WTC11 (cell line): ENCODE data around the gene NECAB2. TPM values are rescaled to one million over a fixed set of nuclear protein-coding genes. Genes with fewer than 3 reads are reported as not detected.

Source experiments
- ATAC-seq: fragments of 200-7000 bp; cut with Tn5 transposase; 2 replicates; pipeline ENCODE4 v1.10.0; 2021; ENCODE audit warnings: mild to moderate bottlenecking, moderate library complexity
- CTCF ChIA-PET: fragments of 300-600 bp; sonication (Branson Sonifier 250); formaldehyde crosslinking; loops from one replicate; lab custom pipeline; 2021; ENCODE audit warnings: antibody characterized with exemption; lab: Charles Lee
- POLR2A ChIA-PET: fragments of 350-600 bp; sonication (Branson Sonifier 250); formaldehyde crosslinking; loops from one replicate; lab custom pipeline; 2021; ENCODE audit warnings: antibody characterized with exemption; lab: Charles Lee
- DNase-seq: peaks from one replicate; pipeline ENCODE4 v3.0.0; 2021; ENCODE audit warnings: low spot score
- H3K27ac Mint-ChIP-seq: 2 replicates; pipeline ENCODE4 v1.8.0; 2021; ENCODE audit warnings: mixed read lengths
- H3K27me3 Mint-ChIP-seq: 2 replicates; pipeline ENCODE4 v1.8.0; 2021; ENCODE audit warnings: low read depth, mild to moderate bottlenecking, moderate library complexity, mixed read lengths
- H3K36me3 Mint-ChIP-seq: 2 replicates; pipeline ENCODE4 v1.8.0; 2021; ENCODE audit warnings: mixed read lengths
- H3K4me1 Mint-ChIP-seq: 2 replicates; pipeline ENCODE4 v1.8.0; 2022; ENCODE audit warnings: mixed read lengths
- H3K4me3 Mint-ChIP-seq: 2 replicates; pipeline ENCODE4 v1.8.0; 2021; ENCODE audit warnings: mild to moderate bottlenecking, moderate library complexity, mixed read lengths
- H3K9me3 Mint-ChIP-seq: 2 replicates; pipeline ENCODE4 v1.8.0; 2021; ENCODE audit warnings: mixed read lengths
- AFF4 ChIP-seq: sonication (generic); formaldehyde crosslinking; IDR thresholded peaks from 2 replicates; pipeline ENCODE4 v1.8.1; 2023; ENCODE audit warnings: mild to moderate bottlenecking, missing genetic modification reagents, borderline replicate concordance
- E2F5 ChIP-seq: sonication (generic); formaldehyde crosslinking; IDR thresholded peaks from 2 replicates; pipeline ENCODE4 v1.8.1; 2022; ENCODE audit warnings: mild to moderate bottlenecking, moderate library complexity, missing genetic modification reagents
- IRF2 ChIP-seq: sonication (generic); formaldehyde crosslinking; IDR thresholded peaks from 2 replicates; pipeline ENCODE4 v1.8.0; 2022; ENCODE audit warnings: low read depth, missing genetic modification reagents, borderline replicate concordance
- PRRX2 ChIP-seq: fragments of 250-450 bp; sonication (Bioruptor Pico); IDR thresholded peaks from 2 replicates; pipeline ENCODE4 v1.8.0; 2021; ENCODE audit warnings: mild to moderate bottlenecking
- RORB ChIP-seq: fragments of 250-450 bp; sonication (Bioruptor Pico); IDR thresholded peaks from 2 replicates; pipeline ENCODE4 v1.9.0; 2021; ENCODE audit warnings: mild to moderate bottlenecking
- SP1 ChIP-seq: sonication (generic); formaldehyde crosslinking; conservative IDR thresholded peaks from 2 replicates; pipeline ENCODE4 v1.8.1; 2022; ENCODE audit warnings: missing genetic modification reagents
- TEAD4 ChIP-seq: sonication (generic); formaldehyde crosslinking; IDR thresholded peaks from 2 replicates; pipeline ENCODE4 v1.8.0; 2022; ENCODE audit warnings: mild to moderate bottlenecking, missing genetic modification reagents
- TP53 ChIP-seq: sonication (generic); formaldehyde crosslinking; IDR thresholded peaks from 2 replicates; pipeline ENCODE4 v1.8.1; 2023; ENCODE audit warnings: mild to moderate bottlenecking, missing genetic modification reagents
- ZNF121 ChIP-seq: sonication (generic); formaldehyde crosslinking; IDR thresholded peaks from 2 replicates; pipeline ENCODE4 v1.8.0; 2023; ENCODE audit warnings: missing genetic modification reagents
- ZNF317 ChIP-seq: sonication (generic); formaldehyde crosslinking; IDR thresholded peaks from 2 replicates; pipeline ENCODE4 v1.8.1; 2023; ENCODE audit warnings: low read depth, mild to moderate bottlenecking, moderate library complexity, missing genetic modification reagents, borderline replicate concordance
- ZNF512 ChIP-seq: sonication (generic); formaldehyde crosslinking; IDR thresholded peaks from 2 replicates; pipeline ENCODE4 v1.8.1; 2022; ENCODE audit warnings: missing genetic modification reagents, borderline replicate concordance
- total RNA-seq: library from RNA; stranded (reverse); gene quantifications from 3 replicates; pipeline ENCODE4 v1.2.3, GENCODE V29; 2021
- TF ChIP-seq, protein P1 (sequence below): sonication (generic); formaldehyde crosslinking; IDR thresholded peaks from 2 replicates; pipeline ENCODE4 v1.8.1; 2022; ENCODE audit warnings: low read depth, mild to moderate bottlenecking, moderate library complexity, missing genetic modification reagents, borderline replicate concordance
- TF ChIP-seq, protein P2 (sequence below): sonication (generic); formaldehyde crosslinking; IDR thresholded peaks from 2 replicates; pipeline ENCODE4 v1.8.0; 2023; ENCODE audit warnings: missing genetic modification reagents, mild to moderate bottlenecking, borderline replicate concordance
- TF ChIP-seq, protein P3 (sequence below): sonication (generic); formaldehyde crosslinking; IDR thresholded peaks from 2 replicates; pipeline ENCODE4 v1.8.1; 2023; ENCODE audit warnings: mild to moderate bottlenecking, missing genetic modification reagents
- TF ChIP-seq, protein P4 (sequence below): fragments of 250-450 bp; sonication (Bioruptor Pico); IDR thresholded peaks from 2 replicates; pipeline ENCODE4 v1.9.0; 2021; ENCODE audit warnings: mild to moderate bottlenecking

NECAB2 gene
- total RNA-seq, 1 experiment from 2014 or later, result 2.9 TPM

DNA sequence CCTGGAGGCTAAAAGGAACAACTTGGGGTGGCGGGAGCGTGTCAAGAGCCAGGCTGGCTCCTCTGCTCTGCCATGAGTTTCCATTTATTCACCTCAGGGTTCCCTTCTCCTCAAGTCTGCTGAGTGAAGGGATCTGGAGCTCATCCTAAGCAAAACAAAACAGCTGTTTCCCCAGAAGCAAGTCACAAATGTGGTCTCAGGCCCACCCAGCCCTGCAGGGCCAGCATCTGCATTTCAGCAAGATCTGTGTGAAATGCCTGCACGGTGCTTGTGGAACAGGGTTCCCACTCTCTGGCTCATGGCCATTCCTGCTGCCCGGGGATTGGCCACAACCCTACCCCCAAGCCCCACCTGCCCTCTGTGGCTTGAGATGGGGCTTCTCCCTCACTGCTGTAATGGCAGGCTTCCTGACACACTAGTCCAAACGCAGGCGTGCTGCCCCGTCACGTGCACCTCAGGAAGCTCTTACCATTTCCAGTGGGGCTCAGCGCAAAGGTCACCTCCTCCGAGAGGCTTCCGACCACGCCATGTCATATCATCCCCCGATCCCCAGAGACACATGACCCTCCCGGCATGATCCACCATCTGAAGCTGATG lies 72.3 kb downstream of the NECAB2 start:
- Mint-ChIP-seq H3K4me3 (no peak overlapping the region), H3K9me3 (peaks cover 12% of the 10 kb centered on the region), H3K36me3 (0 out of 2 replicates have a peak, but pooled peaks cover 3% of the 10 kb centered on the region), H3K27me3 (peaks cover 4% of the 10 kb centered on the region; the same call in 1 of the 2 replicates), H3K4me1 (peaks cover 17% of the 10 kb centered on the region), H3K27ac (no peak overlapping the region)
- no peak for TF ChIP-seq ZNF121 (CRISPR knock-in tag)
- TF ChIP-seq, protein P1, sequence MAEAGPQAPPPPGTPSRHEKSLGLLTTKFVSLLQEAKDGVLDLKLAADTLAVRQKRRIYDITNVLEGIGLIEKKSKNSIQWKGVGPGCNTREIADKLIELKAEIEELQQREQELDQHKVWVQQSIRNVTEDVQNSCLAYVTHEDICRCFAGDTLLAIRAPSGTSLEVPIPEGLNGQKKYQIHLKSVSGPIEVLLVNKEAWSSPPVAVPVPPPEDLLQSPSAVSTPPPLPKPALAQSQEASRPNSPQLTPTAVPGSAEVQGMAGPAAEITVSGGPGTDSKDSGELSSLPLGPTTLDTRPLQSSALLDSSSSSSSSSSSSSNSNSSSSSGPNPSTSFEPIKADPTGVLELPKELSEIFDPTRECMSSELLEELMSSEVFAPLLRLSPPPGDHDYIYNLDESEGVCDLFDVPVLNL, result no peak
- no peak for DNase-seq
- ChIA-PET CTCF (interaction anchor here (0.6 to 10.2 kb wide), 8 partner anchors 23 to 147 kb away, joined by 3 to 131 read pairs (median 4); partner anchors contain the start of gene TAF1C), POLR2A (no interaction called here)
- no peak for ATAC-seq

- Mint-ChIP-seq H3K4me1 (peaks cover 17% of the 10 kb centered on the region), H3K27me3 (no peaks in the 10 kb centered on the region), H3K4me3 (no peak overlapping the region), H3K36me3 (no peaks in the 10 kb centered on the region), H3K27ac (no peak overlapping the region; the same call in 1 of the 2 replicates), H3K9me3 (peaks cover 4% of the 10 kb centered on the region)
- no peak for DNase-seq
- CTCF ChIA-PET, result interaction anchor here (0.6 to 10.2 kb wide), 13 partner anchors 9 to 146 kb away, joined by 3 to 131 read pairs (median 4); partner anchors contain the start of gene TAF1C
- POLR2A ChIA-PET, result no interaction called here
- ATAC-seq, result no peak
- no peak for TF ChIP-seq E2F5
- no peak for TF ChIP-seq ZNF512 (CRISPR knock-in tag)
- no peak for TF ChIP-seq AFF4
- TF ChIP-seq, protein P2, sequence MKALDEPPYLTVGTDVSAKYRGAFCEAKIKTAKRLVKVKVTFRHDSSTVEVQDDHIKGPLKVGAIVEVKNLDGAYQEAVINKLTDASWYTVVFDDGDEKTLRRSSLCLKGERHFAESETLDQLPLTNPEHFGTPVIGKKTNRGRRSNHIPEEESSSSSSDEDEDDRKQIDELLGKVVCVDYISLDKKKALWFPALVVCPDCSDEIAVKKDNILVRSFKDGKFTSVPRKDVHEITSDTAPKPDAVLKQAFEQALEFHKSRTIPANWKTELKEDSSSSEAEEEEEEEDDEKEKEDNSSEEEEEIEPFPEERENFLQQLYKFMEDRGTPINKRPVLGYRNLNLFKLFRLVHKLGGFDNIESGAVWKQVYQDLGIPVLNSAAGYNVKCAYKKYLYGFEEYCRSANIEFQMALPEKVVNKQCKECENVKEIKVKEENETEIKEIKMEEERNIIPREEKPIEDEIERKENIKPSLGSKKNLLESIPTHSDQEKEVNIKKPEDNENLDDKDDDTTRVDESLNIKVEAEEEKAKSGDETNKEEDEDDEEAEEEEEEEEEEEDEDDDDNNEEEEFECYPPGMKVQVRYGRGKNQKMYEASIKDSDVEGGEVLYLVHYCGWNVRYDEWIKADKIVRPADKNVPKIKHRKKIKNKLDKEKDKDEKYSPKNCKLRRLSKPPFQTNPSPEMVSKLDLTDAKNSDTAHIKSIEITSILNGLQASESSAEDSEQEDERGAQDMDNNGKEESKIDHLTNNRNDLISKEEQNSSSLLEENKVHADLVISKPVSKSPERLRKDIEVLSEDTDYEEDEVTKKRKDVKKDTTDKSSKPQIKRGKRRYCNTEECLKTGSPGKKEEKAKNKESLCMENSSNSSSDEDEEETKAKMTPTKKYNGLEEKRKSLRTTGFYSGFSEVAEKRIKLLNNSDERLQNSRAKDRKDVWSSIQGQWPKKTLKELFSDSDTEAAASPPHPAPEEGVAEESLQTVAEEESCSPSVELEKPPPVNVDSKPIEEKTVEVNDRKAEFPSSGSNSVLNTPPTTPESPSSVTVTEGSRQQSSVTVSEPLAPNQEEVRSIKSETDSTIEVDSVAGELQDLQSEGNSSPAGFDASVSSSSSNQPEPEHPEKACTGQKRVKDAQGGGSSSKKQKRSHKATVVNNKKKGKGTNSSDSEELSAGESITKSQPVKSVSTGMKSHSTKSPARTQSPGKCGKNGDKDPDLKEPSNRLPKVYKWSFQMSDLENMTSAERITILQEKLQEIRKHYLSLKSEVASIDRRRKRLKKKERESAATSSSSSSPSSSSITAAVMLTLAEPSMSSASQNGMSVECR, result no peak
- no peak for TF ChIP-seq IRF2
- no peak for TF ChIP-seq TEAD4 (CRISPR knock-in tag)
- TF ChIP-seq, protein P3, sequence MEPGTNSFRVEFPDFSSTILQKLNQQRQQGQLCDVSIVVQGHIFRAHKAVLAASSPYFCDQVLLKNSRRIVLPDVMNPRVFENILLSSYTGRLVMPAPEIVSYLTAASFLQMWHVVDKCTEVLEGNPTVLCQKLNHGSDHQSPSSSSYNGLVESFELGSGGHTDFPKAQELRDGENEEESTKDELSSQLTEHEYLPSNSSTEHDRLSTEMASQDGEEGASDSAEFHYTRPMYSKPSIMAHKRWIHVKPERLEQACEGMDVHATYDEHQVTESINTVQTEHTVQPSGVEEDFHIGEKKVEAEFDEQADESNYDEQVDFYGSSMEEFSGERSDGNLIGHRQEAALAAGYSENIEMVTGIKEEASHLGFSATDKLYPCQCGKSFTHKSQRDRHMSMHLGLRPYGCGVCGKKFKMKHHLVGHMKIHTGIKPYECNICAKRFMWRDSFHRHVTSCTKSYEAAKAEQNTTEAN (CRISPR knock-in tag), result no peak
- TF ChIP-seq PRRX2 (CRISPR knock-in tag), result no peak
- no peak for TF ChIP-seq RORB (CRISPR knock-in tag)
- TF ChIP-seq SP1 (CRISPR knock-in tag), result no peak
- TF ChIP-seq, protein P4, sequence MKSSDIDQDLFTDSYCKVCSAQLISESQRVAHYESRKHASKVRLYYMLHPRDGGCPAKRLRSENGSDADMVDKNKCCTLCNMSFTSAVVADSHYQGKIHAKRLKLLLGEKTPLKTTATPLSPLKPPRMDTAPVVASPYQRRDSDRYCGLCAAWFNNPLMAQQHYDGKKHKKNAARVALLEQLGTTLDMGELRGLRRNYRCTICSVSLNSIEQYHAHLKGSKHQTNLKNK (CRISPR knock-in tag), result no peak
- TF ChIP-seq TP53 (CRISPR knock-in tag), result no peak
- no peak for TF ChIP-seq ZNF317 (CRISPR knock-in tag)
These were observed 73.1 kb downstream of the NECAB2 start for GRCh38 chr16:84040823-84041820.
